HTR-8/SVneo (cell line): ENCODE measurements around the gene GPR17.
A peak's percentile ranks its signal among the peaks of the same experiment; 100 is the strongest.

Experiments used
- DNase-seq: peaks from one replicate; pipeline ENCODE4 v3.0.0; 2011; ENCODE audit warnings: low spot score, mixed read lengths; ENCODE audit not compliant: insufficient read length
- FAIRE-seq: peaks from 2 replicates; lab custom pipeline; 2011; peaks lifted over from hg19 to GRCh38; lab: Jason Lieb, UNC

GPR17 gene

DNA sequence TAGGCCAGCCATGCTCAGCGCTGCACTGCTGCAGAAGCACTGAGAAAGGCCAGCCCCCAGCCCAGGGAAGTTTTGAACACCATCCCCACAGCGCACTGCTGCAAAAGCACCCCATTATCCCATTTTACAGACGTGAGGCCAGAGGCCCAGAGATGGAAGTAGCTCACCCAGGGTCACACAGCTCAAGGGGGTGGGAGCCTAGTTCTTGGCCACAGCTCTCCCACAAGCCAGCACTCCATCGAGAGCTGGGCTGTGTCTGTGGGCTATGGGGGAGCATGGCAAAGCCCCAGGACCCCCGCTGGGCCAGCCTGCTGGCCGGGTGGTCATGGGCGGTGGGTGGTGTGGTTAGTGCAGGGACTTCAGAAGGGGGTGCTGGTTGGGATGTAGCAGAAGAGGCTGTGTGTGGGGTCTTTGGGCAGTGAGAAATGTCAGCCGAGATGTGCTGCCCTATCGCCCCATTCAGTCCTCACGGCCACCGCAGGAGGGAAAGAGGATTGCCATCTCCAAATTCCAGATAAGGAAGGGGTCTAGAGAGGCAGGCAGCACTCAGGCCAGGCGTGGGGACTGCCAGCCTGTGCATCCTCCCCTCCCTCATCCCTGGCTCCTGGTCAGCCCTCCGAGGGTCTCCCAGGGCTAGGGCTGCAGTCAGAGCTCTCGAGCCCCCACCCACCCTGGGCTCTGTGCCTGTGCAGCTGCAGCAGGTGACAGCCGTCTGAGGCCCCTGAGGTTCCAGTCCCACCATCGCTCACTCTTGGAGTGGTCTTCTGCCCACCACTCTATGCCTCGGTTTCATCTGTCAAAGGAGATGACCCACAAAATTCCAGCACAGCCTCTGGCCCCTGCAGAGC lies 17.0 kb upstream of the GPR17 start:
- no peak for FAIRE-seq
- no peak for DNase-seq

DNA sequence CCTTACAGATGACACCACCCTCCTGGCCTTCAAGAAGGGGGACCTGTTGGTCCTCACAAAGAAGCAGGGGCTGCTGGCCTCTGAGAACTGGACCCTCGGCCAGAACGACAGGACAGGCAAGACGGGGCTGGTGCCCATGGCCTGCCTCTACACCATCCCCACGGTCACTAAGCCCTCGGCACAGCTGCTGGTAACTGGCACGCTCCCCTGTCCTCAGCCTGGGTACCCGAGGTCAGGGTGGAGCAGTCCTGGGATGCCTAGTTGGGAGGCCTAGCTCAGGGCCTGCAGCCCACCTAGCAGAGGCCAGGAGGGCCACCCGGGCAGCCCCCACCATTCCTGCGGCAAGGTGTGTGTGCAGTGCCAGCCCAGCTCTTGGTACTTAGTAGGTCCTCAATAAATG lies 16.3 kb upstream of the GPR17 start:
- FAIRE-seq: no peak
- DNase-seq: no peak

DNA sequence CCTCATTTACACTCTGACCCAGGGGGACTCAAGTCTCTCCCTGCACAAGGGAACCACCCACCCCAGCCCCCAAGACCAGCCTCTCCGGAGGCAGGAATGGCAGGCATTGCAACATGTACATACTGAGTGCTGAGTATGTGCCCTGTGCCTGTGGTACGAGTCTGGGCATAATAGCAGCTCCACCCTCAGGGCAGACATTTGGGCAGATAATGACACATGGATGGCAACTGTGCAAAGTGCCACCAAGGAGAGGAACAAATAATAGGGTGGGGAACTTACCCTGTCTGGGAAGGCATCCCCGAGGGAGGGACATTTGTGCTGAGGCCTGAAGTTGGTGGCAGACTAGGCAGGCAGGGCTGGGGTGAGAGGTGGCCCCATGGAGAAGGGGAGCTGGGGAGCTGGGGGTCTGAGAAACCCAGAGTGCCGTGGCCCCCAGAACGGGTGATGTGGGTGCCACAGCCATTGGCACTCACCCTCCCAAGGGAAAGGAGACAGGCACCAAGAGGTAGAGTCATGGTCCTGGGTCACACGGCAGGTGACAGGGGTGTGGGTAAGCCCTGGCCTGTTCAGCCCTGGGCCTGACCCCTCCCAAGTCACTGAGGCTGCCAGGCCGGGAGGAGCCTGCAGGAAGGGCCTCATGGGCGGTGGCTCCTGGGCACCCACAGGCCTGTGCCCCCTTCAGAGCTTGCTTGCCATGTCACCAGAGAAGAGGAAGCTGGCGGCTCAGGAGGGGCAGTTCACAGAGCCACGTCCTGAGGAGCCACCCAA lies 15.7 kb upstream of the GPR17 start:
- DNase-seq (no peak), FAIRE-seq (no peak)

DNA sequence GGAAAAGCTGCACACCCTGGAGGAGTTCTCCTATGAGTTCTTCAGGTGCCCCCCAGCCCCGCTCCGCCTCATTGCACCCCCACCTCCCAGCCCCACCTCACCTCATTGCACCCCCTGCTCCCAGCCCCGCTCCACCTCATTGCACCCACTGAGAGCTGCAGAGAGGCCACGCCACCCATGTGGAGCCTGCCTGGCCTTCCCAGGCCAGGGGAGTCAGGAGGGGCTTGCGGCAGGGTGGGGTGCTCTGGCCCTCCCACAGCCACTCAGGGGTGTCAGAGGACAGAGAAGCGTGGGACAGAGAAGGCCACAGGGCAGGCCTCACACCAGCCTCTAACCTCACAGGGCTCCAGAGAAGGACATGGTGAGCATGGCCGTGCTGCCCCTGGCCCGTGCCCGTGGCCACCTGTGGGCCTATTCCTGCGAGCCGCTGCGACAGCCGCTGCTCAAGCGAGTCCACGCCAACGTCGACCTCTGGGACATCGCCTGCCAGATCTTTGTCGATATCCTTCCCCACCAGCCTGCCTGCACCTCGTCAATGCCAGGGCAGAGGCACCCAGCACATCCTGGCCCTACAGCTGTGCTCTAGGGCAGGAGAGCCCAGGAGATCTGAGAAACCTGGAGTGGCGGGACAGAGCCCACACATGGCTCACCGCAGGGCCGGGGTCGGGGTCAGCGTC lies 15.0 kb upstream of the GPR17 start:
- FAIRE-seq (no peak), DNase-seq (no peak)

DNA sequence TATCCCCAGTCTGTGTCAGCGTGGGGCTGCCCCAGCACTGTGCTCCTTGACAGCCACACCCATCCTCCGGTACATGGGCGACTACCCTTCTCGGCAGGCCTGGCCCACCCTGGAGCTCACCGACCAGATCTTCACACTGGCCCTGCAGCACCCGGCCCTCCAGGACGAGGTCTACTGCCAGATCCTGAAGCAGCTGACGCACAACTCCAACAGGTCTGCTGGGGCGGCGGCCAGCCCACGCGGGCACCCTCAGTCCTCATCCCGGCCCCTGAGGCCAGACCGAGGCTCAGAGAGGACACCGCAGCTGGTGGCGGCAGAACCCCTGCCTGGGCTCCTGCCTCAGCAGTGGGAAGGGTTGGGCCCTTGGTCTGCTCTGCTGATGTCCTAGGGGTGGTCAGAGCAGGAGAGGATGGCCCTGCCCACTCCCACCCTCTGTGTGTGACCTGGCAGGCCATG lies 14.4 kb upstream of the GPR17 start:
- FAIRE-seq (no peak), DNase-seq (no peak)

DNA sequence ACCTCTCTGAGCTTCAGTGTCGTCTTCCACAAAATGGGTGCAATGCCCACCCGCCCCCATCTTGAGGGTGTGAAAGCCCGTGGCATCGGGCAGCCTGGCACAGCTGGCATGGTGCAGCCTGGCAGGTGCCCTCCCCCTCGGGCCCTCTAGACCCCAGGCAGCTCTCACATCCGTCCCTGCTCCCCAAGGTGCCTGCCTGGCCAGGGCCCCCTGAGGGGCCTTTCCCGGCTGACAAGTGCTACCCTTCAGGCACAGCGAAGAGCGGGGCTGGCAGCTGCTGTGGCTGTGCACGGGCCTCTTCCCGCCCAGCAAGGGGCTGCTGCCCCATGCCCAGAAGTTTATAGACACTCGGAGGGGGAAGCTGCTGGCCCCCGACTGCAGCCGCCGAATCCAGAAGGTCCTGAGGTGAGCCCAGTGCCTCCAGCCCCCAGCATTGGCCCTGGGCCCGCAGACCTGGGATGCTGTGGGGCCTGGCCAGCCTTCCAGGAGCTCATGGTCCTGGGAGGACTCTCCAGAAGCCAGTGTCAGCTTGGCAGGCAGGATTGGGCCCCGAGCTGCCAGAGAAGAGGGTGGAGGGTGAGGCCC lies 13.9 kb upstream of the GPR17 start:
- DNase-seq (no peak), FAIRE-seq (no peak)

DNA sequence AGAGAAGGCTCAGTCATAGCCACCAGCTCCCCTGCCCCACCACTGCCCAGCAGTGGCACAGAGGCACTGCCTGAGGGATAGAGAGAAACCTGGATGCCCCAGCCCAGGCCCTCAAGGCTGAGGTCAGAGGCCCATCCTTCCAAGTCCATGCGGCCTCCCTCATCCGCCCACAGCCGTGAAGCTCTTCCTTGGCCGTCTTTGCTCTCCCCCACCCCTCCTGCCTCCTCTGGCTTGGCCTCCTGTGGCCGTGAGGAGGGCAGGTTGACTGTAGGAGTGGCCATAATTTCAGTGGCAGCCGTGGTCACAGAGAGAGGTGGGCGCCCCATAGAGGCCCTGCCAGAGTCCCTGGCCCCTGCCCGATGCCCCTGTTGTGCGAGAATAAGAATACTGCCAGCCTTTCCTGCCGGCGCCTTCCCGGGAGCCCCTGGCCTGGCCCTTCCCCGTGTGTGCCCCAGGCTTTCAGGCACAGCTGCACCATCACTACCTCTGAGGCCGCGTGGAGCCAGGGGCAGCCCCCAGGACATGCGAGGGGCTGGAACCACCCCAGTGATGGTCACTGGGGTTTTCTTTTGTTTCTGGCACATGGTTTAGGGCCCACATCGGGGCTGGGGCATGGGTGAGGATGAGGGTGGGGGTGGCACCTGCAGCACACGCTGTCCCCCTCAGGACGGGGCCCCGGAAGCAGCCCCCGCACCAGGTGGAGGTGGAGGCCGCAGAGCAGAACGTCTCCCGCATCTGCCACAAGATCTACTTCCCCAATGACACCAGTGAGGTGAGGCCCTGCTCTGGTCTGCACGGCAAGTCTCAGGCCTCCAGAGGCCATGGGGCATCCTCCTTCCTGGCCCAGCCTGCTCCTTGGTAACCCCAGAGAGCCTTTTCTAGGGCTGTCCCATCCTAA lies 13.1 kb upstream of the GPR17 start:
- DNase-seq: no peak

DNA sequence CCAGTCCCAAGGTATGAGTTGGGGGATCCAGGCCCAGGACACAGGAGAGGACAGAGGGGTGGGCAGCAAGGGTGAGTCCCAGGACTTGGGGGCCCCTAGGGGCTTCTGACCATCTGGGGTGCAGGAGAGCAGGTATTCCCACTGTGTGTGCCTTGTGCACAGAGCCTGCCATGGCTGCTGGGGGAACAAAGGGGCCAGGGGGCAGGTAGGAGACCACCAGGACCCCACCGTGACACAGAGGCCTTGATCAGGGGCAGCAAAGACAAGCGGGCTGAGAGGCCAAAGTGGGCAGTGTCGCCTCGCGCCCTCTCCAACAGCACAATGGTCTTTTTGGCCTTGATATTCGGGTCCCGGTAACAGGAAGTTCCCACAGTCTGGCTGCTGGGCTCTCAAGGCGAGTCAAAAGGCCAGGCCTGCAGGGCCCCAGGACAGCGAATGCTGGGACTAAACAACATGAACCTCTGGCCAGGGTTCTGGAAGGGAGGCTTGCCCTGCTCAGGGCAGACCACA lies 12.3 kb upstream of the GPR17 start:
- DNase-seq (no peak), FAIRE-seq (no peak)

More for the DNA sequence above, 13.1 kb upstream of the GPR17 start:
- FAIRE-seq: no peak

DNA sequence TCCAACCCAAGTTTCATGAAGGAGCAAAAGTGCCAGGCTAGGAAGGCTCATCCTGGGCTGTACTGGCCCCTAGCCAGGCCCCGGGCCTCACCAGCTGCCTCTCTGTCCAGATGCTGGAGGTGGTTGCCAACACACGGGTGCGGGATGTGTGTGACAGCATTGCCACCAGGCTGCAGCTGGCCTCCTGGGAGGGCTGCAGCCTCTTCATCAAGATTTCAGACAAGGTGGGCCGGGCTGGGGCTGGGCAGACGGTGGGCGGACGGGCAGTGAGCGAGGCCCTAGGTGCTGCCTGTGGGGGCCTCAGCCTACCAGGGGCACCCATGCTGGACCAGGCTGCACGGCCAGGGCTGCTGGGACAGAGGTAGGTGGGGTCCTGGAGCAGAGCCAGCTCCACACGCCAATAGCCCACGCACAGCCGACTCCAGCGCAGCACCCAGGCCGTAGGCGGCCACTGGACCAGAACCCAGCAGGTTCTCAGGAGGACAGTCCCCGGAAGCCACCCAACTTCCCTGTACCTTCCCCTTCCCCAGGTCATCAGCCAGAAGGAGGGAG lies 11.8 kb upstream of the GPR17 start:
- no peak for DNase-seq
- no peak for FAIRE-seq

DNA sequence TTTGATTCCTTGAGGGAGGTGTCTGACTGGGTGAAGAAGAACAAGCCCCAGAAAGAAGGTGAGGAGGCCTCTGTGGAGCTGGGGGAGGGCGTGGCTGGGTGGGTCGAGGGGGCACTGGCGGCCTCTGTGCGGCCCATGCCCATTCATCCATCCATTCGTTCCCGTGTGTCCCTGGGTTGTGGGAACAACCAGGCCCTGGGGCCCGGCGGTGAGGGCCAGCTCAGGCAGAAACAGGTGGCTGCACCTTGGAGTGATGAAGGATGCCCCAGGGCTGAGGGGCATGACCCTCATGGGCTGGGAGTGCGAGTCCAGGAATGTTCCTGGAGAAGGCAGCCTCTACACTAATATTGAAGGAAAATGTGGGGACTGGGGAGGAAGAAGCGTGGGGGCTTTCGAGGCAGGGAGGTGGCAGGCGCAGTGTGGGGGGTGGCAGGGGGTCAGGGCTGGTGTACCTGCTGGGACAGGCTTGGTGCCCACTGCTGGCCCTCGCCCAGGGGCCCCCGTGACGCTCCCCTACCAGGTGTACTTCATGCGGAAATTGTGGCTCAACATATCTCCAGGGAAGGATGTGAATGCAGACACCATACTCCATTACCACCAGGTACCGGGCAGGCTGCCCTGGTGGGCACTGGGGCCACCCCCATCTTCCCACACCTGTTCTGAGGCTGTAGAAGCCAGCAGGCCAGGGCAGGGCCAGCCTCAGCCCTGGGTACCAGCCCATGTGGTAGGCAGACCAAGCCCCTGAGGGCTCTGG lies 11.2 kb upstream of the GPR17 start:
- no peak for DNase-seq
- no peak for FAIRE-seq

DNA sequence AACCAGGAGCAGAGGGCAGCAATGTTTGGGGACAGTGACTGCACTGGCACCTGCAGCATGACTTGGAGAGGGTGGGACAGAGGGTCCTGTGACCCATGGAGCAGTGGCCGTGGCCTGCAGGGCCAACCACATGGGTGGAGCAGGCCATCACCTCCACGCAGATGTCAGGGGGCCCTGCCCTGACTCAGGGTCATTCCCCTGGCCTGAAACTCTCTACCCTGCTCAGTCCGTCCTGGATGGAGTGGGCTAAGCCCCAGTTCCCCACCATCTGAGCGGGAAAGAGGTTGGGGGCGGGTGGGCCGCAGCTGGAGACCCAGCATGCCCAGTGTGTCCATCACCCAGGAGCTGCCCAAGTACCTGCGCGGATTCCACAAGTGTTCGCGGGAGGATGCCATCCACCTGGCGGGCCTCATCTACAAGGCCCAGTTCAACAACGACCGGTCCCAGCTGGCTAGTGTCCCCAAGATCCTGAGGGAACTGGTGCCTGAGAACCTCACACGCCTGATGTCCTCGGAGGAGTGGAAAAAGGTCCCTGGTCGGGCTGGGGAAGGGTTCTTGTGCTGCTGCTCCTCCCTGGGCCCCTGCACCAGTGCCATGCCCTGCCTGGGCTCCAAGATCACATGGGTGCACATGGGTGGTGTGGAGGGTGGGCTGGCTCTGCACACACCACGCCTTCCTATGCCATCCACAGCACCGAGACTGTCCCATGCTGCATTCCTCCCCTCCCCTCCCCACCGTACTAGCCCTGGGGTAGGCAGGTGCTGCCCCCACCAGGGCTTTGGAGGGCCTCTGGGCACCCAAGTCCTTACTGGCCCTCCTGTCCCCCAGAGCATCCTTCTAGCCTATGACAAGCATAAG lies 10.3 kb upstream of the GPR17 start:
- no peak for FAIRE-seq
- no peak for DNase-seq

DNA sequence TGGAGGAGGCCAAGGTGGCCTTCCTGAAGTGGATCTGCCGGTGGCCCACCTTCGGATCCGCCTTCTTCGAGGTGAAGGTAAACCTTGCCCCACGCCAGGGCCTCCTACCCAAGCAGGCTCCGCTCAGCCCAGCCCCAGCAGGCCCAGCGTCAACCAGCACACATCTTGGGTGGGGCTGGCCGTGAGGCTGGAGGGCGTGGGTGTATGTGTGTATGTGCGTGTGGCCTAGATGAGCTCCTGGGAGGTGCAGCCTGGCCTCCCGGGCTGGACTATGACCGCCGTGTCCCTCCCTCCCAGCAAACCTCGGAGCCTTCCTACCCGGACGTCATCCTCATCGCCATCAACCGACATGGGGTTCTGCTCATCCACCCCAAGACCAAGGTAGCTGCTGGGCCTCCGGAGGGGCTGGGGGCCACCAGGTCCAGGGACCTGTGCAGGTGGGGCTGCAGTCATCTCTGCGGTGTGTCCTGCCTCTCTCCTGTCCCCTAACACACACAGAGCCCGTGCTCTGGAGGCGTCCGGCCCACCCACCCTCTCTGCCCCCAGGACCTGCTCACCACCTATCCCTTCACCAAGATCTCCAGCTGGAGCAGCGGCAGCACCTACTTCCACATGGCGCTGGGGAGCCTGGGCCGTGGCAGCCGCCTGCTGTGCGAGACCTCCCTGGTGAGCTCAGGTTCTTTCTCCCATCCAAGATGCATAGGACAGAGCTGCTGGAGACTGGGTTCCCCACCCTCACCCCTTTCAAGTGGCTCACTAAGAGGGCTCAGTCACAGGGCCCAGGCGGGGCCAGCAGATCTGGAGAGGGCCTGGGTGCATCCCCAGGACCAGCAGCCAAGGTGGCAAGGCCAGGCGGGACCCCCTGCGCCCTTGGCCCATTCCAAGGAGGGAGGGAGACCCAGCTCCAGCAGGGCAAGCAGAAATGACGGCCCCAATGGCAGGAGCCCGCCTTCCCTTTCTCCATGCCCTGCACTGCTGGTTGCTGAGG lies 9.4 kb upstream of the GPR17 start:
- DNase-seq (no peak), FAIRE-seq (no peak)

DNA sequence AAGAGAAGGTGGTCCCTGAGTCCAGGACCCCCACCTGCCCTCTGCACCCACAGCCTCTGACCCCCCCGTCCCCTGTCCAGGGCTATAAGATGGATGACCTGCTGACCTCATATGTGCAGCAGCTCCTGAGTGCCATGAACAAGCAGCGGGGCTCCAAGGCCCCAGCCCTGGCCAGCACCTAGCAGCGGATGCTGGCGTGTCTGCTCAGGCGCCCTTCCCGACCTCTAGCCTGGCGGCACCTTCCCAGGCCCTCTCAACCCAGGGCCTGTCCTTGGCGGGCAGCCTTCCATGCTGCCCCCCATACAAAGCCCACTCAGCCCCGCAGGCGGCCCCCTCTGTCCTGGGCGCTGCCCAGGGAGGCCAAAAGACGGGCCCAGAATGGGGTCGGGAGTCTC lies 8.7 kb upstream of the GPR17 start:
- DNase-seq: no peak
- no peak for FAIRE-seq

DNA sequence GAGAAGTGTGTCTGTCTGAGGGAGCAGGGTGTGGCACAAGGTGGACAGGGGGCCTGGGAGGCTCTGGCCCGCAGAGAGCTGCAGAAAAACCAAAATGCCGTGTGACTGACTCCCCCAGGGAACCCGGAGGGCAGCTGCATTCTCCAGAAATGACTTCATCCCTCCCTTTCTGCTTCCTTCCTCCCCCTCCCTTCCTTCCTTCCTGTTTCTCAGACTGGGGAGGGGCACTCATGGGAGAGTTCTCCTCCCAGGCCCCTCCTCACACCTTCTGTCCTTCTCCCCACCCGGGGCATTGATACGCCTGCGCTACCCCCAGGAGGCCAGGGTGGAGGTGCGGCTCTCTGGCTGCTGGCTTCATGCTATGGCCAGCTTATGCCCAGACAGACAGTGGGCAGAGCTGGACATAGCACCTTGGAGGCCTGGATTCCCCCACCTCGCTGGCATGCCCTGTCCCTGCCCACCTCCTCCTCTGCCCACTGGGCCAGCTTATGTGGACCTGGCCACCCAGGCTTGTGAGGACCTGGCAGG lies 8.2 kb upstream of the GPR17 start:
- FAIRE-seq: peak; percentile 54
- DNase-seq: peak; percentile 77

DNA sequence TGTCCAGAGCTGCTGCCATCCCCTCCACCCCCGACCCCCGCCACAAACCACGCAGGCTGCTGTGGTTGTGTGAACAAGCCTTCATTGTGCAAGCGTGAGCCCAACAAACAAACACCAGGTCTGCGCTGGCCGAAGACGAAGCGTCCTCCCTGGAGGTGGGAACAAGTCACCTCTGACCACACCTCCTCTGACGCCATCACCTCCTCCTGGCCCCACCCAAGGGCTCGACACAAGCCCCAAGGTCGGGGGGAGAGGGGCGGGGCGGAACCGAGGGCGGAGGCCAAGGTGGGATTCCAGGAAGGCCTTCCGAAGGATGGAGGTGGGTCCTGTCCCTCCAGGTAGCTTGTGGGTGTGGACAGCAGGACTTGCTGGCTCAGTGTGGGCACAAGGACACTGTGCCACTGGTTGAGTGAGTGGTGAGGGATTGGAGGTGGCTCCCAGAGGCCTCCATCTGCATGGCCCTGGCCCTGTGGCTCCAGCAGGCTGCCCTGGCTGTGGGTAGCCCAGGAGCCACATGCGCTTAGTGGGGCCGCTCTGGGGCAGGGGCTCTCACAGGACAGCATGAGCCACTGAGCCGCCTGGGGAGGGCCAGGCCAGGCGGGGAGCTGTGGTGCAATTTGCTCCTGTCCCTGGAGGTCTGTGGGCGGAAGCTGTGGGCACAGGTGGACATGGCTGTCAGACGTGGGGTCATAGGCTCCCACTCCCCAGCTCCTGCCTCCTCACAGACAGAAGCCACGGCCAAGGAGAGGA lies 7.4 kb upstream of the GPR17 start:
- no peak for FAIRE-seq

More for the DNA sequence above, 7.4 kb upstream of the GPR17 start:
- no peak for DNase-seq
